Progenitor cell of endocrine pancreas (in vitro differentiated cells): ENCODE results near the gene CACNA2D1. TPM values are rescaled to one million over a fixed set of nuclear protein-coding genes. Genes with fewer than 3 reads are reported as not detected.

Source experiments
- DNase-seq: peaks from one replicate; pipeline ENCODE4 v3.0.0; 2021; ENCODE audit warnings: low spot score; ENCODE audit not compliant: unreplicated experiment
- H3K27ac Mint-ChIP-seq: 2 replicates; pipeline ENCODE4 v1.8.0; 2021; ENCODE audit warnings: mild to moderate bottlenecking, moderate library complexity, mixed read lengths
- H3K27me3 Mint-ChIP-seq: 2 replicates; pipeline ENCODE4 v1.8.0; 2021; ENCODE audit warnings: mixed read lengths
- H3K36me3 Mint-ChIP-seq: 2 replicates; pipeline ENCODE4 v1.8.0; 2022; ENCODE audit warnings: mixed read lengths; ENCODE audit not compliant: insufficient read depth
- H3K4me1 Mint-ChIP-seq: 2 replicates; pipeline ENCODE4 v1.8.0; 2021; ENCODE audit warnings: low read depth, mixed read lengths
- H3K4me3 Mint-ChIP-seq: 2 replicates; pipeline ENCODE4 v1.8.0; 2021; ENCODE audit warnings: low read depth, mild to moderate bottlenecking, moderate library complexity, mixed read lengths
- H3K9me3 Mint-ChIP-seq: 2 replicates; pipeline ENCODE4 v1.8.0; 2021; ENCODE audit warnings: low read depth, mixed read lengths
- total RNA-seq: library from RNA; stranded (reverse); gene quantifications from 2 replicates; pipeline ENCODE4 v1.2.1, GENCODE V29; 2021
- TF ChIP-seq, protein P1 (sequence below): fragments of 200-600 bp; sonication (generic); IDR thresholded peaks from one replicate; pipeline ENCODE4 v1.5.0; 2021; ENCODE audit warnings: antibody characterized with exemption, mild to moderate bottlenecking; ENCODE audit not compliant: unreplicated experiment

The CACNA2D1 gene
- total RNA-seq, 1 donor from 2014 or later = 25.1 TPM

DNA sequence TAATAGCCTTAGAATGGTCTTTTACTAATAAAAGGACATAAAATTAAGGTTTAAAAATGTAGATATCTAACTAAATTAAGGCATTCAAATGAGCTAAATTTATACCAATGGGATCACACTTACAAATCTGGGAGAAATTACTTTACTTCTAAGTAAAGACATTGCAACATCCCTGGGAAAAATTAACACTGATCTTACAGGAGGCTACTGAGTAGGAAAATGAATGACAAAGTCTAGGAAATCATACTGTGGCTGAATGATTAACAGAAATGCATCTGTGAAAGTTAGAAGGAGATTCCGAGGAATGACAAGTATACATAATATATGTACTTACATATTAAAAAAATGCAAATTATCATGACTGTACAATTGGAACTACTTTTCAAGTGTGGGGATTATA is 38.3 kb downstream of the CACNA2D1 start:
- Mint-ChIP-seq H3K4me3 (no peak overlapping the region), H3K27me3 (no peaks in the 10 kb centered on the region), H3K27ac (no peak overlapping the region), H3K36me3 (no peaks in the 10 kb centered on the region), H3K9me3 (no peaks in the 10 kb centered on the region), H3K4me1 (no peaks in the 10 kb centered on the region)
- no peak for DNase-seq
- TF ChIP-seq, protein P1, sequence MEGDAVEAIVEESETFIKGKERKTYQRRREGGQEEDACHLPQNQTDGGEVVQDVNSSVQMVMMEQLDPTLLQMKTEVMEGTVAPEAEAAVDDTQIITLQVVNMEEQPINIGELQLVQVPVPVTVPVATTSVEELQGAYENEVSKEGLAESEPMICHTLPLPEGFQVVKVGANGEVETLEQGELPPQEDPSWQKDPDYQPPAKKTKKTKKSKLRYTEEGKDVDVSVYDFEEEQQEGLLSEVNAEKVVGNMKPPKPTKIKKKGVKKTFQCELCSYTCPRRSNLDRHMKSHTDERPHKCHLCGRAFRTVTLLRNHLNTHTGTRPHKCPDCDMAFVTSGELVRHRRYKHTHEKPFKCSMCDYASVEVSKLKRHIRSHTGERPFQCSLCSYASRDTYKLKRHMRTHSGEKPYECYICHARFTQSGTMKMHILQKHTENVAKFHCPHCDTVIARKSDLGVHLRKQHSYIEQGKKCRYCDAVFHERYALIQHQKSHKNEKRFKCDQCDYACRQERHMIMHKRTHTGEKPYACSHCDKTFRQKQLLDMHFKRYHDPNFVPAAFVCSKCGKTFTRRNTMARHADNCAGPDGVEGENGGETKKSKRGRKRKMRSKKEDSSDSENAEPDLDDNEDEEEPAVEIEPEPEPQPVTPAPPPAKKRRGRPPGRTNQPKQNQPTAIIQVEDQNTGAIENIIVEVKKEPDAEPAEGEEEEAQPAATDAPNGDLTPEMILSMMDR = no peak

DNA sequence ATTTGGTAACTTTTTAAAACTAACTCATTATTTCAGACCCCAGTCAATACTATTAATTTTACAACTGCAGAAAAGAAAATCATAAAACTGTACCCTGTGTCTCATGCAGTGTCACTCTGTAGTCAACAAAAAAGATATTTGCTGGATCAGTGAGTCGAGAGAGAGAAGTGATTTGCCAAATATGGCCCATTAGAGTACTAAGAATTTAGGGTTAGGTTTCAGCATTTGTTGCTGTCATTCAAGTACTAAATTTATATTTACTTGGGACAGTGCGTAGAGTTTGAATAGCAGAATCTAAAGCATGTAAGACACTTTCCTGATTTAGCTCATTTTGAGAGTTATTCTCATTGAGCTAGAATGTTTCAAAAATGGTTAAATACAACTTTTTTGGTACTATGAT is 38.9 kb downstream of the CACNA2D1 start:
- Mint-ChIP-seq H3K4me1 (no peaks in the 10 kb centered on the region), H3K27ac (no peak overlapping the region), H3K36me3 (peaks cover 2% of the 10 kb centered on the region), H3K27me3 (no peaks in the 10 kb centered on the region), H3K4me3 (no peak overlapping the region), H3K9me3 (no peaks in the 10 kb centered on the region)
- TF ChIP-seq, protein P1 = no peak
- no peak for DNase-seq

DNA sequence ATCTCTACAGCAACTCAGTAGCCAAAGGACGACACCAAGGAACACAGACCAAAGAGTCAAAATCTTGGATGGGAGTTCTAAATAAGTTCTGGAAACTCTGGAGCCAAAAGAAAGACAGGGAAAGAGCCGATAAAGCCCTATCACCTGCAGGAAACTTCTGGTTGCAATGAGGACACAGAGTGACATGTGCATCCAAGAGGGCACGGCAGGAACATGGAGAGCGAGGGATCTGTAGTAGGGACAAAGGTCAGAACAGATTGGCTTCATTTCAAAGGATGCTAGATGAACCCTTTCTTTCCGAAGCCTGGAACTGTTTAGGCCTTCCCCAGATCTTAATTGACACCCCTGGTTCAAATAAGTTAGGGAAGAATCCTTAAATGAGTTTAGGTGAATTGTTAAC is 39.5 kb downstream of the CACNA2D1 start:
- TF ChIP-seq, protein P1 = no peak
- no peak for DNase-seq
- Mint-ChIP-seq H3K9me3 (no peaks in the 10 kb centered on the region), H3K27me3 (no peaks in the 10 kb centered on the region), H3K4me3 (no peak overlapping the region), H3K27ac (no peak overlapping the region), H3K36me3 (peaks cover 3% of the 10 kb centered on the region), H3K4me1 (no peaks in the 10 kb centered on the region)

DNA sequence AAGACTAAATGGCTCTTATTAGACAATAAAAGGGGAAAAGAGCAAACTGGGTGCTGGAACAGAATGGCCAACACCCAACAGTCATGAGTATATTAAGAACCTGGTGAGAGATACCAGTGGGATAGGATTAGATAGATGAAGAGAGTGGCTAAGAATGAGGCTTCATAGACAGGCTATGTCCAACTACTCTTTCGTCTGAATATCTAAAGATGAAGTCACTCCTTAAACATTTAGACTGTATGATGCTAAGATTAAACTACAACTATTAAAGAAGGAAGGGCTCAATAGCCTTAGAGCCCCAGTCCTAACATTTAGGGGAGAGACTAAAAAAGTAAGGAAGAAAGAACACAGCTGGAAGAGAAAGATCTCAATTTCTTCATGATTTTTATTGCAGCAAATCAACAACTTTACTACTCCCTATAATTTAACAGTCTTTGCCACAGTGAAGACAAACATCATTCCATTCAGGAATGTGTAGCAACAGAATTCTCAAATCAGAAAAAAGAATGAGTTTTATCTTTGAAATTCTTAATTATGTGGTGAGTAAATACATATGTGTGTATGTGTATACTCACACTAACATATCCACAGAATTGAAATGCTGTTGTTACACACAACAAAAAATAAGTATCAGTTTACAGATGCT is 45.6 kb downstream of the CACNA2D1 start:
- Mint-ChIP-seq H3K27ac (no peak overlapping the region), H3K9me3 (no peaks in the 10 kb centered on the region), H3K4me1 (no peaks in the 10 kb centered on the region), H3K36me3 (peaks cover 3% of the 10 kb centered on the region), H3K27me3 (no peaks in the 10 kb centered on the region), H3K4me3 (no peak overlapping the region)
- DNase-seq = no peak
- TF ChIP-seq, protein P1 = no peak

DNA sequence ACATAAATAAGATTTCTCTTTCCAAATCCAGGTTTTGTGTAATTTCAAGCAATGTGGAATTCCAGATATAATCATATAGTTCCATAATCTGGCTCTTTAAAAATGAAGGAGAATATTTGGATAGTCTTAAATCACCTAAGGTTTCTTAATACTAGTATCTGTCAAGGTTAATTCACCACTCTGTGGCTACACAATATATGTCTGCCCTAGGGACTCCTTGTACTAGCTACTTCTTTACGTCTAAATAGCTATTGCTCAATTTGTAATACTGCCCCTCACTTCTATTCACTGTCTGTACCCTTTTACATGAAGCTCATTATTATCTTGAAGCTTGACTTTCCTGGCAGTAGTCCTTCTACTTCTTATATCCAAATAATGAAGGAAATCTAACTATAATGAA is 47.2 kb downstream of the CACNA2D1 start:
- Mint-ChIP-seq H3K27me3 (no peaks in the 10 kb centered on the region), H3K4me1 (peaks cover 3% of the 10 kb centered on the region), H3K4me3 (no peak overlapping the region), H3K36me3 (peaks cover 3% of the 10 kb centered on the region), H3K9me3 (no peaks in the 10 kb centered on the region), H3K27ac (no peak overlapping the region)
- DNase-seq = no peak
- TF ChIP-seq, protein P1 = no peak
